EL (cell line): Measurements from ENCODE around the gene NEK4.

ENCODE experiments used
- DNase-seq: peaks from one replicate; pipeline ENCODE4 v3.0.0-alpha.2; 2016

Gene NEK4

GRCh38 chr3:52792961-52793695 lies 22.4 kb upstream of the NEK4 start:
- peak; percentile 21 for DNase-seq

- DNase-seq, result no peak
Observed at GRCh38 chr3:52792413-52792812, 21.7 kb upstream of the NEK4 start.

DNA sequence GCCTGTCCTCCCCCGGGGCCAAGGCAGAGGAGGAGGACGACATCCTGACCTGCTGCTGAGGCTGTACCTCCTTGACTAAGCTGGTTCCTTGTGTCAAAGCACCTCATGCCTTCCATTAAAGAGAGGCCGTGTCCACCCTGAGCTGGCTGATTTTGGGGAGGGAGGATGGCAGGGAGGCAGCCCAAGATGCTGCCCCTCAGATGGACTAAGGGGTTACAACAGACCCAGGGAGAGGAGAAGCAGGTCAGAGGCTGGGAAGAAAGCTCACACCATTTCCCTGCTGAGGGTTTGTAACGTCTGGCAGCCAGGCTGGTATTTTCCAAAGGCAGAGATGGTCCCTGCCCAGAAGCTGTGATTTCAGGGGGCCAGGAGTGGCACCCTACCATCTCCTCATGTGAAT lies 21.2 kb upstream of the NEK4 start:
- DNase-seq, result no peak

DNA sequence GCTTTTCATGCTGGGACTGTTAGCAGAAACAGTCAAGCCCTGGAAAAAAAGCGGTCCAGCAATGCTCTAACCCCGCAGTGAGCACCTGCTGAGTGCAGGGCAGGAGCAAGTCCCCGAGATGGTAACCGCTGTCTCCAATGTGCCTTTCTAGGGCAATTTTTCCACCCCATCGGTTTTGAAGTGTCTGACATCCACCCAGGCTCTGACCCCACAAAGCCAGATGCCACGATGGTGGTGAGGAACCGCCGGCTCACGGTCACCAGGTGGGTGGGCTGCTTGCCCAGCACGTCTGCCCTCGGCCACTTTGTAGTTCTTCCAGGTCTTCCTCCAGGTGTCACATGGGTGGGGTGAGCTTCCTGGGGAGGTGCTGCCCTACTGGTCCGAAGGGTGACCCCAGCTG lies 20.6 kb upstream of the NEK4 start:
- DNase-seq, result no peak

- DNase-seq, result no peak
Observed at GRCh38 chr3:52790741-52791140, 20.0 kb upstream of the NEK4 start.

GRCh38 chr3:52790337-52790736 lies 19.6 kb upstream of the NEK4 start:
- no peak for DNase-seq

DNA sequence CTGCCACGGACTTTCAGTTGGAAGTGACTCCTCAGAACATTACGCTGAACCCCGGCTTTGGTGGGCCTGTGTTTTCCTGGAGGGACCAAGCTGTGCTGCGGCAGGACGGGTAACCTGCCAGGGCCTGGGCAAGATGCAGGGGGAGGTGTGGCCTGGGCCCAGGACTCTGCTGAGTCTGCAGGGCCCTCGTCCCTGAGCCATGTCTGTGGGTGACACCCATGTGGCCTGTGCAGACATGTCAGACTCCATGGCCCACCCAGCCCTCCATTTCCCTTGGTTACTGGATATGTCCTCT lies 19.0 kb upstream of the NEK4 start:
- no peak for DNase-seq

DNA sequence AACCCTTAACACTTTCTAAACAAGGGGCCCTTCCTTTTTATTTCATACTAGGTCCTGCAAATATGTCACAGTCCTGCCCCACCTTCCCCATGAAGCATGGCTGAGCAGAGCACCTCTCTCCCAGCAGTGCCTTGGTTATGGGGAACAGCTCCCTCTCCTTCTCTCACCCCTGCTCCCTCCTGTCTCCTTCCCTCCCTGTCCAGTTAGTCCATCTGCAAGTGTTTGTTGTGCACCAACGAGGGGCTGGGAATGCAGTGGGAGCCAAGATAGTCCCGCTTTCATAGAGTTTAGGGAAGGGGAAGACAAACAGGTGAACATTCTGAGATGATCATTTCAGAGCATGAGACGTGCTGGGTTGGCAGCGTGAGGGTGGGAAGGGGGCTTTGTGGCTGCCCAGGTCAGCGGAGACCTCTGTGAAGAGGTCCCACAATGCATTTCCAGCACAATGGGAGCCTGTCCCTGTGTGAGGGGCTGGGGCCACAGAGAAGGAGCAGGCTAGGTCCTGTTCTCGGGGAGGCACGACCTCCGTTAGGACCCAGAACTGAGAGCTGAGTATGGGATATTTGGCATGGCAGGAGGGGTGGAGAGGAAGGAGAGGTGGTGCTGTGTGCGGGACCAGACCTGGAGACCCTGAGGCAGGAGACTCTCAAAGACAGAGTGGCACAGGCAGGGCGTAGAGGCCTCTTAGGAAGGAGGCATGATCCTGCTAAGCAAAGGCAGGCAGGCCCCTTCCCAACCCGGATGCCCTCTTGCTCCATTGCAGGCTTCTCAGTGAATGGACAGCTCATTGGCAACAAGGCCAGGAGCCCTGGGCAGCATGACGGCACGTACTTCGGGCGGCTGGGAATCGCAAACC lies 18.4 kb upstream of the NEK4 start:
- DNase-seq, result no peak

DNA sequence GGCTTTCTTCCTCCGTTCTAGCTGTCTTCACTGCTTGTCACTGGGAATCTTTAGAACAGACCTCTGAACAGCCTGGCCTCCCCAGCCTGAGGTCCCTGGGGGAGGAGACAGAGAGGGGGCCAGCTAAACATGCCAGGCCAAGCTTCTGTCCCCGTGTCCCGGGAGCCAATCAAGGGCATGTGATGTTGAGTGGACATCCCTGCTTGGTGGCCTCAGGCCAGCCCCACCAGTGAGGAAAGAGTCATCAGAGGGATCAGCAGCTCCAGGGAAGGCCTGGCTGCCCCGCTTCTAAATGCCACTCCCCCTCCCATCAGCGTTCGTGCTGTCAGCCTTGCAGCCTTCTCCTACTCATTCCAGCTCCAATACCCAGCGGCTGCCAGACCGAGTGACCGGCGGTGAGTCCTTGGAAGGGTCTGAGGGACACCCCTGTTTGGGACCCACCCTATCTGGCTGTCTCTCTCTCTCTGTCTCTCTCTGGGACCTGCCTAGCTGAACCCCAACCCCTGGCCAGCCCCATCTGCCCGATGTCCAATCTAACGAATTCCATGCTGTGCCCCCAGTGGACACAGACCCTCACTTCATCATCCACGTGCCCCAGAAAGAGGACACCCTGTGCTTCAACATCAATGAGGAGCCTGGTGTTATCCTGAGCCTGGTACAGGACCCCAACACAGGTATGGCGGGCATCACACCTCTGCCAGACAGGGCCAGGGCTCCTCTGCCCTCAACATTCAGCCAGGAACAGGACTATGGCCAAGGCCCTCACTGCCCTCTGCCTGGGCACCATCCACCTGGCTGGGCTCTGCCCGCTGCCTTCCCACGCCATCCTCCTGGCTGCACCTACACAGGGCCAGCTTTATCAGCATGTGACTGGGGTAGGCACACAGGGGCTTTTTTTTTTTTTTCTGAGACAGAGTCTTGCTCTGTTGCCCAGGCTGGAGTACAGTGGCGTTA lies 17.2 kb upstream of the NEK4 start:
- no peak for DNase-seq

GRCh38 chr3:52787246-52787645 lies 16.5 kb upstream of the NEK4 start:
- no peak for DNase-seq

DNA sequence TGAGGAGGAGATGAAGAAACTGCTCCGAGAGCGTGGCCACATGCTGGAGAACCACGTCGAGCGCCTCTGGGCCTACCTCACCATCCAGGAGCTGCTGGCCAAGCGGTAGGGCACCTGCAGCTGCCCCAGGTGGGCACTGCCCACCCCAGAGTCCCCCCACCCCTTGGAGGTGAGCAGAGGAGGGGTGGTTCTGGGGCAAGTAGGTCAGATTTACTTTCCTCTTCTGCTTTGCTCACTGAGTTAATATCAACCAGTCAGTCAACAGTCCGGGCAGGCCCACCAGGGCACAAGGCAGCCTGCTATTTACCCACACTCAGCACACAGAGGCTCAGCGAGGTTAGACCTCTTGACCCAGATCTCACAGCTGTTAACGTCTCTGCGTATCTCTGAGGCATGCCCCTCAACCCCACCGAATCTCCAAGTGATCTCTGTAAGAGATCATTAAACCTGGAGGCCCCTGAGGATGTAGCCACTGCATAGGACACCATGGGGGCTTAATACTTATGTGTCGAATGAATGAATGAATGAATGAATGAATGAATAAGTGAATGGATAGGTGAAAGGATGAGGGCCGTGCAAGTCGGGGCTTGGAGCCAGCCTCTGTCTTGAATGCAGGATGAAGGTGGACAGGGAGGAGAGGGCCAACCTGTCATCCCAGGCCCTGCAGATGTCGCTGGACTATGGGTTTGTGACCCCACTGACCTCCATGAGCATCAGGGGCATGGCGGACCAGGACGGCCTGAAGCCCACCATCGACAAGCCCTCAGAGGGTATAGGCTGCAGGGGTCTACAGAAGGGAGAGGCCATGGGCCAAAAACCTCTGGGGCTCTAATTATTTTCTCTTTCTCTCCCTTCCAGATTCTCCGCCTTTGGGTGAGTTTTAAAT lies 15.8 kb upstream of the NEK4 start:
- no peak for DNase-seq

DNA sequence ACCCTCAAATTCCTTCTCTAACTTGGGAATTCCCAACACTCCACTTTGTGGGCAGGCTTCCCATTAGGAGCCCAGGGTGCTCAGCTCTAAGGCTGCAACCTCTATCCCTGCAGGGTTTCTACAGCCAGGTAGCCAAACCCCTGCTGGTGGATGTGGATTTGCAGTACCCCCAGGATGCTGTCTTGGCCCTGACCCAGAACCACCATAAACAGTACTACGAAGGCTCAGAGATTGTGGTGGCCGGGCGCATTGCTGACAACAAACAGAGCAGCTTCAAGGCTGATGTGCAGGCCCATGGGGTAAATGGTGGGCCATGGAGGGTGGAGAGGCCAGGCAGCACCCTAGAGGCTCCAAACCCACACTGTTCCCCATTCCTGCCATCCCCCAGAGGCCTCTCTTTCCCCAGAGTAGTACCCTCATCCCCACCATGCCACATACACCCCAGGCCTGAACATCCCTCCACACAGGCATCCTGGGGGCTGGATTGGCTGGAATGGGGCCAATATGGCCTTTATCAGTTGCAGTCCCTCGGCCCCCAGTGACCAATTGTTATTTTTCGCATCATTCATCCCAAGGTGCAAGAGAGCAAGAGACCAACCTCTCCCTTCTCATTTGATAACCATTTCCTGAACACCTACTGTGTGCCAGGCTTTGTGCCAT lies 14.3 kb upstream of the NEK4 start:
- no peak for DNase-seq

DNA sequence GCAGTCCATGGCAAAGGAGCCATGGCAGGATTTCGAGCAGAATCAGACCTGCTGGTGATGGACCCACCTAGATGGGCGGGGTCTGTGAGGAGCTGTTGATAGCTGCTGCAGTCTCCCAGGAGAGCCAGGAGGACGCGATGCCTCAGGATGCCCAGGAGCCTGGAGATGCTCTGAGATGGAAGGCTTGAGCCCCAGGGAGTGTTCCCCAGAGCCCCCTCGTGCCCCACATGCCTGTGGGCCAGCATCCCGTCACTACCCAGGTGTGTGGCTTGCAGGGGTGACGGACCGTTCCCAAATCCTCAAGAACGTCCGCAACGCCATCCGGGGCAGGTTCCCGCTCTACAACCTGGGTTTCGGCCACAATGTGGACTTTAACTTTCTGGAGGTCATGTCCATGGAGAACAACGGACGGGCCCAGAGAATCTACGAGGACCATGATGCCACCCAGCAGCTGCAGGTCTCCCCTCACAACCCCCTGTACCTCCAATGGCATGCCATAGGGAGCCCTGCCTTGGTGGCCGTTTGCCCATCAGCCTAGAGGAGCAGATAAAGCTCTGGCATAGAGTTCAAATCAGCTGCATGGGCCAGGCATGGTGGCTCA lies 13.4 kb upstream of the NEK4 start:
- no peak for DNase-seq

- DNase-seq, result no peak
Observed at GRCh38 chr3:52783211-52783555, 12.4 kb upstream of the NEK4 start.

- no peak for DNase-seq
Observed at GRCh38 chr3:52782412-52783210, 11.9 kb upstream of the NEK4 start.

GRCh38 chr3:52781741-52782140 lies 11.0 kb upstream of the NEK4 start:
- no peak for DNase-seq

GRCh38 chr3:52779837-52780585 lies 9.3 kb upstream of the NEK4 start:
- no peak for DNase-seq

GRCh38 chr3:52779011-52779836 lies 8.5 kb upstream of the NEK4 start:
- DNase-seq, result no peak
